Measurements from ENCODE around the gene LAMA2. TPM values are rescaled to one million over a fixed set of nuclear protein-coding genes. Genes with fewer than 3 reads are reported as not detected.

Gene LAMA2
- total RNA-seq, 1 experiment from 2014 or later, result 4.2 TPM

- no peak overlapping the region for H4K8ac ChIP-seq (replicated peaks; ENCODE audit: insufficient read length, low read depth, low read length)
- no peak overlapping the region for H3K4me2 ChIP-seq (ENCODE audit: insufficient read depth, insufficient read length, low read length)
- H3K4ac ChIP-seq (ENCODE audit: low read depth, low read length), result no peak overlapping the region
- H2BK12ac ChIP-seq (ENCODE audit: insufficient read length, low read depth, low read length), result no peak overlapping the region
- H4K20me1 ChIP-seq (ENCODE audit: control insufficient read depth, insufficient read depth, insufficient read length), result no peaks in the 10 kb centered on the region
- DNase-seq, result no peak
- no peak overlapping the region for H2AK5ac ChIP-seq (ENCODE audit: insufficient read length, low read length)
- no peak overlapping the region for H3K9ac ChIP-seq (ENCODE audit: extremely low read depth, insufficient read length, low read length)
- no peaks in the 10 kb centered on the region for H3K79me2 ChIP-seq (ENCODE audit: insufficient read depth, low read length)
- H2BK5ac ChIP-seq (ENCODE audit: insufficient read length, low read length), result no peak overlapping the region
- H2BK120ac ChIP-seq (ENCODE audit: low read depth, low read length, poor library complexity, severe bottlenecking), result no peak overlapping the region
- H3K18ac ChIP-seq (ENCODE audit: insufficient read length, low read depth, low read length), result no peak overlapping the region
- no peak overlapping the region for H2BK15ac ChIP-seq (ENCODE audit: low read depth, low read length)
- H3K23me2 ChIP-seq (ENCODE audit: insufficient read length, low read depth, low read length, poor library complexity, severe bottlenecking), result no peaks in the 10 kb centered on the region
- H3K4me1 ChIP-seq (ENCODE audit: insufficient read depth, low read length), result no peaks in the 10 kb centered on the region
- H2BK20ac ChIP-seq (ENCODE audit: low read depth, low read length, poor library complexity, severe bottlenecking), result no peak overlapping the region
- peaks cover 0 to 3% of the 10 kb centered on the region in 2 experiments; a peak in 1 of 4 replicates for H3K4me1 Mint-ChIP-seq
- no peaks in the 10 kb centered on the region for H3K79me1 ChIP-seq (ENCODE audit: insufficient read depth, low read depth, low read length, poor library complexity, severe bottlenecking)
- H4K91ac ChIP-seq (ENCODE audit: insufficient read length, low read depth, low read length), result no peak overlapping the region
- no peaks in the 10 kb centered on the region for H3K9me3 ChIP-seq (ENCODE audit: control insufficient read depth, low read depth, low read length)
- H3T11ph ChIP-seq (ENCODE audit: low read length), result no peak overlapping the region
- H3K56ac ChIP-seq (ENCODE audit: insufficient read length, low read depth, low read length), result no peak overlapping the region
- H3K4me3 Mint-ChIP-seq, result no peak overlapping the region
- no peaks in the 10 kb centered on the region for H3K9me3 Mint-ChIP-seq
- H4K5ac ChIP-seq (ENCODE audit: insufficient read length, low read depth, low read length), result no peak overlapping the region
- H3K27me3 Mint-ChIP-seq (ENCODE audit: low read depth), result no peaks in the 10 kb centered on the region
- H3K27me3 ChIP-seq (ENCODE audit: insufficient read depth, low read length), result no peaks in the 10 kb centered on the region
- H3K27ac ChIP-seq (ENCODE audit: insufficient read length, low read depth, low read length), result no peak overlapping the region
- TF ChIP-seq CTCF (conservative IDR thresholded peaks at IDR 0.05), result no peak
- H3K23ac ChIP-seq (ENCODE audit: insufficient read length, low read depth, low read length), result no peak overlapping the region
- H3K14ac ChIP-seq (ENCODE audit: insufficient read depth, low read length), result no peak overlapping the region
- no peaks in the 10 kb centered on the region for H3K36me3 Mint-ChIP-seq (ENCODE audit: insufficient read depth in 1 of 3, low read depth in 3 of 3)
- WGBS (ENCODE audit: extremely low coverage, insufficient read length, low lambda C conversion rate), result no CpG with 5 or more reads among the region's 2 CpGs
- H2AFZ ChIP-seq (ENCODE audit: low read length), result no peak overlapping the region
- no peak overlapping the region for H3K27ac Mint-ChIP-seq
These were observed 547.0 kb downstream of the LAMA2 start for GRCh38 chr6:129429956-129430355.
